HS-27A (cell line): ENCODE data around the gene NAT8L.

Experiments used
- DNase-seq: peaks from one replicate; pipeline ENCODE4 v3.0.0-alpha.2; 2012; ENCODE audit warnings: low read depth, missing footprints

The NAT8L gene

DNA sequence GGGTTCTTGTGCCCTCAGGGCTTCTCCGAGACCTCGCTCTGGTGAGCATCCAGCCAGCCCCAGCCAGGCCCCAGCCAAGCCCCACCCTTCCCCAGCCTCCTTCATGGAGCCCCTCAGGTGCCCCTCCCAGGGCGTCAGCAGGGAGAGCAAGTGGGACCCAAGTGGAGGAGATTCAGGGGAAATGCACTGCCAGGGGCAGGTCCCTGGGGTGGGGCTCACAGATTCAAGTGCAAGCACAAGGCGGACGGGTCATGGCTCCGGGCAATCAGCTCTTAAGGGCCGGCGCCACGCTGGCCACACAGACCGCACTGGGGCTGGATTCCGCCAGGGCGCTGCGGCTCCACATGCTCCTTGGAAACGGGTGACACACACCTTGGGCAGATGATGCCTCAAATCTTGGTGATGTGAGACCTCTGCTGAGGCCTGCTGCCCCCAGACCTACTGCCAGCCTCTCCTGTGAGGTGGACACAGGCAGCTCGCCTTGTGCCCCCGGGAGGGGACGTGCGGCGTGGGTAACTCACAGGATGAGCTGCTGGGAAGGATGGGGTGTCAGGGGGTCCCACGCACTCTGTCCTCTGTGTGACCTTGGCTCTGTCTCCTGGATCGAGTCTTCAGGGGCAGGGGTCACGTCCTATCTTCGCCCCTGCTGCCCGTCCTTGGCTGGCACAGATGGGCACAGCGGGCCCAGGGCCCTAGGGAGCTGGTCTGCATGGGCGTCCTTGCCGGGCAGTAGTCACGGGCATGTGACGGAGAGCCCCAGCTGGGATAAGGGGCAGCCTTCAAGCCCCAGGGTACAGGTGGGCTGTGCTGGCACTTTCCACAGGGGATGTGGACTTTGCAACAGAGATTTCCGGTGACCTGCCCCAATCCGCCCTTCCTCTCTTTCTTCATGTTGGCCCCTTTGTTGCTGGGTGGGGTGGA is 17.1 kb downstream of the NAT8L start:
- no peak for DNase-seq

DNA sequence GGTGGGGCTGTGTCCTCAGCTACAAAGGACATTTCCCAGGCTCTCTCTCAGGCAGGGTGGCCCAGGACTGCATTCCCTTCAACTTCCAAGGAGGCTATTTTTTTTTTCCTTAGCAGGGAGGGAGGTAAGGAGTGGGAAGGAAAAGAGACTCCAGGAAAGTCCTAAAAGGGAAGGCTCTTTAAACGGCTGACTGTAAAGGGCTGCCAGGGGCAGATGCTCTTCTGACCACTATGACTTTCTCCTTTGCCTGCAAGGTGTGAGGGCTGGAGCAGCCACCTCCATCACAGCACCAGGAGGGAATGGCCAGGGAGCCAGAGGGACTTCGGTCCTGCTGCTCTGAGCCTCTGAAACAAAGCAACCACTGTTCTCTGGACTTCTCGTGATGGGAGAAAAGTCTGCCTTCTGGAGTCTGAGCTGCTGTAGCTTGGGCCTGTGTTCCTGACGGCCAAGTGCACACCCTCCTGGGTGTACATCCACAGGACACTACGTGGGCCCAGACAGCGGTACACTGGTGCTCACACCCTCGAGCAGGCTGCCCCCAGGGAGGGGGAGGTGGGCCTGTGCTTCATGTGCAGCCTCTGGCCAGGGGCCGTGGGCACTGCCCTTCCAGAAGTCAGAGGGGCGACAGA is 17.9 kb downstream of the NAT8L start:
- no peak for DNase-seq

DNA sequence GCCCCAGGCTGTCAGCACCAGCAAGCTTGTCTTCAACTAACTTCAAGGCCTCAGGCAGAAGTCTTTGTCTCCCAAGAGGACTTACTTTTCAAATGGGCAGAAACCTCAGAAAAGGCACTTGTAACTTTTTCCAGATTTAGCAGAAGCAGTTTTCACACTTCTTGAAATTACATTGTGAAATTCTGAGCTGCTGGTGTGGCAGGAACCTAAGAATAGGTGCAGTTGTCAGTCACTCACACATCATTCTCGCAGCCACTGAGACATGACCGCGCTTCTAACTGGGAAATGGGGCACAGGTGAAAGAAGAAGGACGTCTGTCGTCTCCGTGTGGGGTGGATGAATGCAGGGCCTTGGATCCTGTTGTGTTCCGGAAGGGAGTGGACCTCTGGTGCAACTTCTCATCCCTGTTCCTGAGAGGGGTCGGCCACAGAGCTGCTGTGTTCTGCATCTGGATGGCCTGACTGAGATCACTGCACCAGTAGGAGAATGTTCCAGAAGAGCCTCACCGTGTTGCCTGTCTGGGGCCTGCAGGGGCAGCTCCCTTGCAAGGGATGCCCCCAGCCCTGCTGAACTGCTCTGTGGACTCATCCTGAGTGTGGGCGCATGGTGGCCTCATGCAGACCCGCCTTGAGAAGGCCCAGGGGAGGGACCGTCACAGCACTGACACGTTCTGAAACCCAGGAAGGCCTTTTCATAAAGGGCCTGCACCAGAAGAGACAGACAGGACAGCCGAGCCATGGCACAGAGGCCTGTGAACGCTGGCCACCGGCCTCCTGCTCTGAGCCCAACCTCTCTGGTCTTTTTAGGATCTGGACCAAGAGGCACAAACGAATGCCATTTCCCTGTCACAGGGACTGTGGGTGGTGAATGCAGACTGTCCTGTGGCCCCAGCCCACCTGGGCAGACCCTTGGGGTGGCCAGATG is 18.7 kb downstream of the NAT8L start:
- no peak for DNase-seq

GRCh38 chr4:2078584-2078983 is 19.5 kb downstream of the NAT8L start:
- DNase-seq, result no peak

DNA sequence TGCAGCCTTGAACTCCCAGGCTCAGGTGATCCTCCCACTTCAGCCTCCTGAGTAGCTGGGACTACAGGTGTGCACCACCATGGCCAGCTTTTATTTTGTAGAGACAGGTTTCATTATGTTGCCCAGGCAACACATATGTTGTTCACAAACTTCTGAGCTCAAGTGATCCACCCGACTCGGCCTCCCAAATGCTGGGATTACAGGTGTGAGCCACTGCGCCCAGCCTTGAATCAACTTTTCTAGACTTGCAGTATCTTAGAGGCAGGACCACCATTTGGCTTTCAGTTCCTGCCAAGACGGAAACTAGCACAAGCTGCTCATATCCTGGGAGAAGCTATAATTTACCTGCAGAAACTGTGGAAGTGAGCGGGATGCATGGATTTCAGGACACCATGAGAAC is 19.9 kb downstream of the NAT8L start:
- DNase-seq, result no peak

GRCh38 chr4:2079926-2080325 is 20.8 kb downstream of the NAT8L start:
- no peak for DNase-seq

DNA sequence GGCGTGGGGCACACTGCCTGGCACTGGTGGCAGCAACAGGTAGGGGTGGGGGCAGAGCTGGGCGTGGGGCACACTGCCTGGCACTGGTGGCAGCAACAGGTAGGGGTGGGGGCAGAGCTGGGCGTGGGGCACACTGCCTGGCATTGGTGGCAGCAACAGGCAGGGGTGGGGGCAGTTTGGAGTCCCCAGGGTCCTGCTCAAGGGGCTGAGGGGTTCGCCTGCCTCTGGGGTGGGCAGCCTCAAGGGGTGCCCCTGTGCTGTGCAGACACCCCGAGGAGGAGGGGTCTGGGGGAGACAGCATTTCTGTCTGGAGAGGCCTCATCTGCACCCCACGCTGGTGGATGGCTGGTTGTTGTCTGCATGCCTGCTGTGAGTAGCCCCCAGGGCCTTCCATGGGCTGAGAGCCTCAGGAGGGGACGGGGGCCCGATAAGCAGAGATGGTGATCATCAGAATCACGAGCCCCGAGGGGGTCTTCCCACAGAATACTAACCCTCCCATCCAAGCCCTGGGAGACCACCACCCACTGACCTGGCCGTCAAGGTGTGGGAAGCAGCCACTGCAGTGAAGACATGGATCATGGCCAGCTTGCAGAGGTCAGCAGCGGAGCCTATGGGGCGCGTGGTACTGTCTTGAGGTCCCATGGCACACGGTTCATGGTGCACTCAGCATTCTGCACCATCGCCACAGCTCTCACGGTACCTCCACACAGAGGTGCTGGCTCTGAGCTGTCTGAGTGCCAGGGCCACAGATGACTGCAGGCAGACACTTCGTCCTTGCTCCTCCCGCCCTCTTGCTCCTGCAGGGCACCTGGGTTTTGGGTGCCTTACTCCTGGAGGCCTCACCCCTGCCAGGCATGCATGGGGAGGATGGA is 21.5 kb downstream of the NAT8L start:
- DNase-seq, result no peak

- no peak for DNase-seq
Observed at GRCh38 chr4:2081540-2081939, 22.4 kb downstream of the NAT8L start.

- DNase-seq, result no peak
Observed at GRCh38 chr4:2082118-2082517, 23.0 kb downstream of the NAT8L start.

- DNase-seq, result no peak
Observed at GRCh38 chr4:2082627-2083026, 23.5 kb downstream of the NAT8L start.

DNA sequence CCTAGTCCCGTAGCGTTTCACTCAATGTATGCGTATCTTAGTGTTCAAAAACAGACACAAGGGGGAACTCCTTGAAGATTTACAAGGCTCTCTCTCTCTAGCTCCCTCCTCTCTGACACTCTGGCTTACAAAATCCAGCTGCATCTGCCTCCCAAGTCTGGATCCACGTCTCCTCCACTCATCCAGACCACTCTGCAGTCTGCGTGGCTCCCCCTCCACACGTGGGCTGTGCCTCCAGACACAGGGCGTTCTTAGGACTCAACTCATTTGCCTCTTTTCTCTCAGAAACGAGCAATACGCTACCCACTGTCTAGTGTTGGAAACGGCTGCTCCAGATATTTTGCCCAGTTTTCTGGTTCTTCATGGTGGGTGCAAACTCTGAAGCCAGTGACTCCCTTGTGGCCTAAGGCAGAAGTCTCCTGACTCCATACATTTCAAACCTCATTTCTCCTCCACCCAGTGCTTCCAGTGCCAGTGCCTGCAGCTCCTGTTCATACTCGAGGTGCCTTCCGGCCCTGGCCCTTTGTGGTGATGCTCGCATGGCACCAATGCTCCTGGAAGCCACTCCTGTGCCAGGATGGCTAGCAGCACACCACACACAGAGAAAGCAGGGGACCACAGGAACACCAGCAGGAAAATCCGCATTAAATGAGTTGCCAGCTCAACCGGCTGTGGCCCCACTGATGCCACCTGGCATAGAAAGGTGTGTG is 24.1 kb downstream of the NAT8L start:
- no peak for DNase-seq

DNA sequence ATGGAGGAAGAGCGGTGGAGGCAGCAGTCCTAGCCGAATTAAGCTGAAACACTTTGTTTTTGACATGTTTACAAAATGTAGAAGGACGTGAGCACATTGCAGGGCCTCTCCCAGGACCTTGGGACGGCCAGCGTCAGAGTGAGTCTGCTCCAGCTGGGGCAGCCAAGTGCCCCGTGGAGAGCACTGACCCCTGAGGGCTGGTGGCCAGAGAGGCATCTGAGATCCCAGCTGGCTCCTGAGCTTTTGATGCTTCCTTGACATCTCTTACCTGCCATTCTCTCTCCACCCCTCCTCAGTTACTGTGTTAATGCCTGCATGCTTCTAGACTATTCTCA is 24.7 kb downstream of the NAT8L start:
- DNase-seq, result no peak

DNA sequence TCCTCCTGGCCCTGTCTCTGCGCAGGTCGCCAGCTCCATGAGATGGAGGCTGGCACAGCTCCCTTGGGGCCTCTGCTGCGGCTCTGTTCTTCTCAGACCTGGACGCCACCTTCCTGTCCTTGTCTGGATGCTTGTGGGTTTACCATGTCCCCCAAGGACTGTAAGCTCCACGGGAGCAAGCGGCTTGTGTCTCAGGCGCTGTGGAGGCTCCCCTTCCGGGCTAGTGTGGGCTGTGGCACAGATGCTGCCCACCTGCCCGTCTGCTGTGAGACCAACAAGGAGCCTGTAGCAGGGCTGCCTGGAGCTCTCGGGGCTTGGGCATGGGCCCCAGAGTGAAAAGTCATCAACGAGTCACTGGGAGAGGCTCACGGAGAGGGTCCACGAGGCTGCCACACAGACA is 25.2 kb downstream of the NAT8L start:
- no peak for DNase-seq

GRCh38 chr4:2085496-2085901 is 26.4 kb downstream of the NAT8L start:
- DNase-seq, result no peak

DNA sequence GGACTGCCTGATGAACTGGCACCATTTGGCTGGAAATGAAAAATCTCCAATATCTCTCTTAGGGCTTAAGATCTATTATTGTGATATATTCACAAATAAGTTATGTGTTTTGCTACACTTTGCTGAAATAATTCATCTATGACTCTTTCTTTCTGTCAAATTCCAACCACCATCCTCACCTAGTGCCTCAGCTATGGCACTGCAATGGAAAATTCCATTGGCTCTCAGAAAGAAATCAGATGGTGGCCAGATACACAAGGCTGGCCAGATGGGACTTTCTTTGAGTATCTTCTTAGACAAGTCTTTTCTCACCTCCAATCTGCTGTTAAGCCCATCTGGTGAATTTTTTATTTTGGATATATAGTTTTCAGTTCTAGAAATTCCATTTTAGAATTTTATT is 28.0 kb downstream of the NAT8L start:
- DNase-seq, result no peak

DNA sequence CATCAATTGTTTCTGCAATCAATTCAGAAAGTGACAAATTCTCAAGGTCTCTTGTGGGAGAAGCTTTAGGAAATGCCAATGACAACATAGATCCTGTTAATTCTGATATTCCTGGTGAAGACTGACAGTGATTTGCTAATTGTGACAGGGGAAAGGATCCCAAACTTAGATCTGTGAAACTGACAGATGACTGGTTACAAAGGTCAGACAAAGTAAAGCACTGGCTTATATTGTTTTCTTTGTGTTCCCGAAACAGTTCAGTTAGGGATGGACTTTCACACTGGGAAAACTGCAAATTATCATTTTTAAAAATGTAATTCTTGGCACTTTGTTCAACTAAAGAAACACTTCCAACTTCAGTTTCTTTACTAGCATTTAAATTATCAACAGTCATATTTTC is 30.1 kb downstream of the NAT8L start:
- DNase-seq, result no peak

DNA sequence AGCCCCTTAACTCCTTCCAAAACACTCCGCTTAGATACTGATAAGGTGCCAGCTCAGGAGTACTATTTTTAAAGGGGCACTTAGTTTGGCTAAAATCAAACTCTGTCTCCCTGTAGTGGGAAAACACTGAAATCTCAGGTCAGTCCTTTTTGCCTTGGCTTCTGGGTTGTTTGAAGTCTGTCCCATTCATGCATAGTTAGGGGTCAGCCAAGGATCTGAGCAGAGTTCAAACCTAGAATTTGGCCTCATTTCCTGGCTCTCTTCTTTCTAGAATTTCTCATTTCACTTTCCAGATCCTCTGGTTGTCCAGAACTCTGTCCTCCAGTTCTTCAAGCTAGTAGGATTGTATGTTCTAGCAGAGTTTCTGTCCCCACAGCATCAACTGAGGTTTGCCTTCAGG is 31.5 kb downstream of the NAT8L start:
- no peak for DNase-seq

GRCh38 chr4:2091990-2092668 is 33.0 kb downstream of the NAT8L start:
- no peak for DNase-seq

GRCh38 chr4:2092669-2093053 is 33.5 kb downstream of the NAT8L start:
- no peak for DNase-seq

DNA sequence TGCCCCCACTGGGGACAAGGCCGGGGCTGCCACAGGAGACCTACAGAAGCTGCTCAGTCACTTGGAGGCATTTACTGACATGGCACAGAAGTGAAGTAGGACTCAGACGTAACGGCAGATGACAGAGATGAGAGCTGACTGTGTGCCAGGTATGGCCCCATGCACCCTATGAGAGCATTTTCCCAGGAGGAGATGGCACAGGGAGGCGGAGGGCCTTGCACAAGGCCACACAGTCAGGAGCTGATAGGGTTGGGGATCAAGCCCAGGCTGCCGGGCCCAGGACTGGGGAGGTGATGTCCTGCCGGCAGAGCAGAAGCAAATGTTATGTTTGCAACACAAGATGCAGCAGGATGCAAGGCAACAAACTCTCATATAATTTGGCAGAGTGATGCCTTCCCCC is 34.1 kb downstream of the NAT8L start:
- DNase-seq, result no peak

DNA sequence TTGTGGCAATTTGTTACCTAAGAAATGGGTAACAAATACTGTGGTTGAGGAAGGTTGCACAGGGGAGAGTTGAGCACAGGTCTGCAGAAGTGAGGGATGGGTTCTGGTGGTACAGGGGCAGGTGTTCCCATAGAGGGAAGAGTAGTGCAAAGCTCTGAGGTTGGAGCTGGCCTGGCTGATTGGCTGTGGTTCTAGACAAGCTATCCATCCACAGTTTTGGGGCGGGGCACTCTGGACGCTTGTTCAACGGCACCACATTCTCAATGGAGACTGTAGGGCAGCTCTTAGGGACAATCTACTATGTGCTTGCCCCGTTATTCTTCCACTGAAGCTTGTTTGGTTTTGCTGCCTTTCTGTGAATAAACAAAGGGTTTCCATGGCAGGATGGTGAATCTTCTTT is 35.4 kb downstream of the NAT8L start:
- DNase-seq, result no peak
